GM12878 (cell line): ENCODE data around the gene FASTKD2. TPM values are rescaled to one million over a fixed set of nuclear protein-coding genes. Genes with fewer than 3 reads are reported as not detected.

ENCODE experiments used
- ATF7 ChIP-seq: fragments of 450-650 bp; IDR thresholded peaks from 2 replicates; pipeline ENCODE4 v1.6.1; 2016; ENCODE audit warnings: low read depth, mild to moderate bottlenecking
- BACH1 ChIP-seq: fragments of 450-650 bp; IDR thresholded peaks from 2 replicates; pipeline ENCODE4 v1.6.1; 2017; ENCODE audit warnings: mild to moderate bottlenecking, borderline replicate concordance
- BRCA1 ChIP-seq: IDR thresholded peaks from 2 replicates; pipeline ENCODE4 v1.6.1; 2011; ENCODE audit warnings: low read depth, low read length, improper control_type of control experiment
- CEBPB ChIP-seq, 2 experiments: fragments of 150-350 bp in 1 of 2; IDR thresholded peaks; 2 replicates each; pipeline ENCODE4 v1.6.1; 2012 to 2014; ENCODE audit warnings: low read depth in 2 of 2, low read length in 2 of 2, borderline replicate concordance in 1 of 2, inconsistent platforms in 1 of 2
- FOS ChIP-seq: IDR thresholded peaks from 3 replicates; pipeline ENCODE4 v1.6.1; 2011; ENCODE audit warnings: borderline replicate concordance; ENCODE audit not compliant: insufficient read length; ENCODE audit errors: extremely low read depth
- IKZF2 ChIP-seq, 2 experiments: fragments of 450-650 bp; IDR thresholded peaks; 2 replicates each; pipeline ENCODE4 v1.6.1; 2017; ENCODE audit warnings: mild to moderate bottlenecking in 2 of 2, moderate library complexity in 2 of 2
- MAX ChIP-seq: IDR thresholded peaks from 2 replicates; pipeline ENCODE4 v1.6.1; 2012; ENCODE audit warnings: low read depth, low read length, improper control_type of control experiment
- MTA2 ChIP-seq: fragments of 450-650 bp; IDR thresholded peaks from 2 replicates; pipeline ENCODE4 v1.6.1; 2016; ENCODE audit warnings: low read depth, mild to moderate bottlenecking, moderate library complexity
- NBN ChIP-seq: fragments of 450-650 bp; IDR thresholded peaks from 2 replicates; pipeline ENCODE4 v1.6.1; 2016
- NFYB ChIP-seq: IDR thresholded peaks from 2 replicates; pipeline ENCODE4 v1.6.1; 2011; ENCODE audit warnings: low read depth, mild to moderate bottlenecking, low read length, improper control_type of control experiment, moderate library complexity; ENCODE audit not compliant: insufficient read depth
- NR2C1 ChIP-seq: fragments of 450-650 bp; IDR thresholded peaks from 2 replicates; pipeline ENCODE4 v1.6.1; 2017; ENCODE audit warnings: antibody characterized with exemption, mild to moderate bottlenecking, moderate library complexity
- NR2C2 ChIP-seq: IDR thresholded peaks from 2 replicates; pipeline ENCODE4 v1.6.1; 2011; ENCODE audit warnings: borderline replicate concordance, low read depth; ENCODE audit not compliant: control insufficient read depth, insufficient read length
- NRF1 ChIP-seq: conservative IDR thresholded peaks from 2 replicates; pipeline ENCODE4 v1.6.1; 2011; ENCODE audit warnings: mild to moderate bottlenecking, low read depth, low read length, improper control_type of control experiment
- PML ChIP-seq: IDR thresholded peaks from 2 replicates; pipeline ENCODE4 v1.6.1; 2012; ENCODE audit warnings: low read length, inconsistent platforms
- POLR2A ChIP-seq: IDR thresholded peaks from 2 replicates; pipeline ENCODE4 v1.6.1; 2011; ENCODE audit warnings: low read depth, mild to moderate bottlenecking, low read length
- RAD51 ChIP-seq: fragments of 450-650 bp; IDR thresholded peaks from 2 replicates; pipeline ENCODE4 v1.6.1; 2016; ENCODE audit warnings: moderate library complexity, mild to moderate bottlenecking, inconsistent platforms
- TARDBP ChIP-seq: IDR thresholded peaks from 2 replicates; pipeline ENCODE4 v1.6.1; 2016; ENCODE audit warnings: borderline replicate concordance
- ZNF217 ChIP-seq: fragments of 450-650 bp; IDR thresholded peaks from 2 replicates; pipeline ENCODE4 v1.6.1; 2017; ENCODE audit warnings: antibody characterized with exemption, mild to moderate bottlenecking
- ZNF622 ChIP-seq: fragments of 450-650 bp; IDR thresholded peaks from 2 replicates; pipeline ENCODE4 v1.6.1; 2017; ENCODE audit warnings: mild to moderate bottlenecking, inconsistent platforms
- ZNF687 ChIP-seq: fragments of 450-650 bp; IDR thresholded peaks from 2 replicates; pipeline ENCODE4 v1.6.1; 2017; ENCODE audit warnings: mild to moderate bottlenecking, moderate library complexity
- polyA plus RNA-seq, 11 experiments: library from polyadenylated mRNA; depleted of rRNA in 4 of 11; unstranded in 6 of 11; stranded (reverse) in 5 of 11; fragments of >200 nt; fragmentation: Nextera tagmentation in 4 of 11; fragmentation: Illumina TruSeq in 1 of 11; extraction: Ambion mirVana in 4 of 11; extraction: Trizol in 1 of 11; gene quantifications; 1 replicate in 1 of 11; 2 replicates in 10 of 11; pipeline versions ENCODE4 v1.2.1 to v1.2.3, GENCODE V29; 2011 to 2016; ENCODE audit warnings: inconsistent platforms in 2 of 11, missing spikeins in 2 of 11, low read depth in 1 of 11
- total RNA-seq, 4 experiments: library from RNA; depleted of rRNA in 3 of 4; stranded (reverse); fragments of >200 nt in 3 of 4; fragmentation: Illumina TruSeq in 1 of 4; extraction: Trizol in 1 of 4; gene quantifications; 2 replicates each; pipeline versions ENCODE4 v1.2.1 to v1.2.3, GENCODE V29; 2013 to 2021
- TF ChIP-seq, protein P1 (sequence below): fragments of 150-350 bp; IDR thresholded peaks from 2 replicates; pipeline ENCODE4 v1.6.1; 2016; ENCODE audit warnings: low read depth, low read length
- TF ChIP-seq, protein P2 (sequence below), 3 experiments: IDR thresholded peaks in 2 of 3; conservative IDR thresholded peaks in 1 of 3; 2 replicates each; pipeline ENCODE4 v1.5.1; 2011; ENCODE audit warnings: low read depth in 3 of 3, low read length in 3 of 3, mild to moderate bottlenecking in 3 of 3, control low read depth in 2 of 3, moderate library complexity in 2 of 3, inconsistent platforms in 1 of 3, mixed read lengths in 1 of 3; ENCODE audit not compliant: control insufficient read depth in 2 of 3, insufficient read depth in 1 of 3; ENCODE audit errors: extremely low read depth in 1 of 3

FASTKD2 gene
- total and polyA plus RNA-seq, 10 of the 15 experiments (the other 5 are each of a cell fraction or from before 2014, with no cell fraction given): 32.1 to 115 (median 52.3) TPM

DNA sequence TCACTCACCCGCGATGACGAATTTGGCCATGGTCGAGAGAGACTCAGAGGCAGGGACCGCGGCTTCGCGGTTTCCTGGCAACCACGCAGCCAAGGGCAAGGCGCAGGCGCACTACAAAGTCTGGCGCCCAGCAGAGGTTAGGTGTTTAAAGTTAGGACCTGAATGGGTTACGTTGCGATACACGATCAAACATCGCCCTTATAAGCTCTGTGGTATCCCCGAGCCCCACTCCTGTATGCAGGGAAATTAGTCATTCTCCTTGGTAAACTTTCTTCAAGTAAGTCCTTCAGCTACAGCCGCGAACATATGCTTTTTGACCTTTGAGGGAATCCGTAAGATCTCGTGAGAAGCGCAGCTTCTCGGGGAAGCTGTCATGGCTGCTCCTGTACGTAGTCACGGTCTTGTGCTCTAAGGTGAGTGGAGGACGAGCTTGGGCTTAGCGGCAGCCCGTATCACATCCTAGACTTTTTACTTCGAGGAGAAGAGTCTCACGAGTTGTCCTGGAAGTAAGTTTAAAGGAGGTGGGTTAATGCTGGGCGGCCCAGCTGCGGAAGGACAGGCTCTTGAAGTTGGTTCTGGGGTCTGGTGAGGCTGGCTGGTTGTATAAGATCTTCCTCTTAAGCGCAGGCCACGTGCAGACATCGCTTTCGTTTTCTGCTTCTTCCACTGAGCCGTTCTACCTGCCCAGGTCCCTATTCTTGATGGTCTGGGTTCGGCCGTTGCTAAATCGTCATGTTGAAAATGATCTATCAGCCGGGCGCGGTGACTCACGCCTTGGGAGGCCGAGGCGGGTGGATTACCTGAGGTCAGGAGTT, at the start of gene FASTKD2, which contains the start of gene MDH1B (continued):
- TF ChIP-seq ZNF687: no peak
- peak; percentile 60 for TF ChIP-seq MAX
- no peak for TF ChIP-seq NR2C2
- peak; percentile 65 for TF ChIP-seq NR2C1
- TF ChIP-seq, protein P1, sequence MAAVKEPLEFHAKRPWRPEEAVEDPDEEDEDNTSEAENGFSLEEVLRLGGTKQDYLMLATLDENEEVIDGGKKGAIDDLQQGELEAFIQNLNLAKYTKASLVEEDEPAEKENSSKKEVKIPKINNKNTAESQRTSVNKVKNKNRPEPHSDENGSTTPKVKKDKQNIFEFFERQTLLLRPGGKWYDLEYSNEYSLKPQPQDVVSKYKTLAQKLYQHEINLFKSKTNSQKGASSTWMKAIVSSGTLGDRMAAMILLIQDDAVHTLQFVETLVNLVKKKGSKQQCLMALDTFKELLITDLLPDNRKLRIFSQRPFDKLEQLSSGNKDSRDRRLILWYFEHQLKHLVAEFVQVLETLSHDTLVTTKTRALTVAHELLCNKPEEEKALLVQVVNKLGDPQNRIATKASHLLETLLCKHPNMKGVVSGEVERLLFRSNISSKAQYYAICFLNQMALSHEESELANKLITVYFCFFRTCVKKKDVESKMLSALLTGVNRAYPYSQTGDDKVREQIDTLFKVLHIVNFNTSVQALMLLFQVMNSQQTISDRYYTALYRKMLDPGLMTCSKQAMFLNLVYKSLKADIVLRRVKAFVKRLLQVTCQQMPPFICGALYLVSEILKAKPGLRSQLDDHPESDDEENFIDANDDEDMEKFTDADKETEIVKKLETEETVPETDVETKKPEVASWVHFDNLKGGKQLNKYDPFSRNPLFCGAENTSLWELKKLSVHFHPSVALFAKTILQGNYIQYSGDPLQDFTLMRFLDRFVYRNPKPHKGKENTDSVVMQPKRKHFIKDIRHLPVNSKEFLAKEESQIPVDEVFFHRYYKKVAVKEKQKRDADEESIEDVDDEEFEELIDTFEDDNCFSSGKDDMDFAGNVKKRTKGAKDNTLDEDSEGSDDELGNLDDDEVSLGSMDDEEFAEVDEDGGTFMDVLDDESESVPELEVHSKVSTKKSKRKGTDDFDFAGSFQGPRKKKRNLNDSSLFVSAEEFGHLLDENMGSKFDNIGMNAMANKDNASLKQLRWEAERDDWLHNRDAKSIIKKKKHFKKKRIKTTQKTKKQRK: no peak
- TF ChIP-seq POLR2A: peak; percentile 93
- TF ChIP-seq BRCA1: peak; percentile 90
- no peak for TF ChIP-seq ZNF217
- TF ChIP-seq RAD51: peak; percentile 46; the same call in 1 of the 2 replicates
- TF ChIP-seq CEBPB (IDR thresholded peaks at IDR 0.05; ENCODE audit: borderline replicate concordance in 1 of 2, low read depth in 2 of 2, low read length in 2 of 2): no peak
- no peak for TF ChIP-seq NFYB
- peak; percentile 75 for TF ChIP-seq PML
- TF ChIP-seq ZNF622: no peak
- TF ChIP-seq IKZF2 (IDR thresholded peaks at IDR 0.05): no peak
- no peak for TF ChIP-seq MTA2
- peak; percentile 60; the same call in 1 of the 2 replicates for TF ChIP-seq TARDBP
- TF ChIP-seq FOS: no peak
- TF ChIP-seq ATF7: peak; percentile 28; the same call in 1 of the 2 replicates
- peak; percentile 49; the same call in 1 of the 2 replicates for TF ChIP-seq NBN
- peak; percentile 43; the same call in 1 of the 2 replicates for TF ChIP-seq NRF1
- TF ChIP-seq BACH1: no peak
- TF ChIP-seq, protein P2, sequence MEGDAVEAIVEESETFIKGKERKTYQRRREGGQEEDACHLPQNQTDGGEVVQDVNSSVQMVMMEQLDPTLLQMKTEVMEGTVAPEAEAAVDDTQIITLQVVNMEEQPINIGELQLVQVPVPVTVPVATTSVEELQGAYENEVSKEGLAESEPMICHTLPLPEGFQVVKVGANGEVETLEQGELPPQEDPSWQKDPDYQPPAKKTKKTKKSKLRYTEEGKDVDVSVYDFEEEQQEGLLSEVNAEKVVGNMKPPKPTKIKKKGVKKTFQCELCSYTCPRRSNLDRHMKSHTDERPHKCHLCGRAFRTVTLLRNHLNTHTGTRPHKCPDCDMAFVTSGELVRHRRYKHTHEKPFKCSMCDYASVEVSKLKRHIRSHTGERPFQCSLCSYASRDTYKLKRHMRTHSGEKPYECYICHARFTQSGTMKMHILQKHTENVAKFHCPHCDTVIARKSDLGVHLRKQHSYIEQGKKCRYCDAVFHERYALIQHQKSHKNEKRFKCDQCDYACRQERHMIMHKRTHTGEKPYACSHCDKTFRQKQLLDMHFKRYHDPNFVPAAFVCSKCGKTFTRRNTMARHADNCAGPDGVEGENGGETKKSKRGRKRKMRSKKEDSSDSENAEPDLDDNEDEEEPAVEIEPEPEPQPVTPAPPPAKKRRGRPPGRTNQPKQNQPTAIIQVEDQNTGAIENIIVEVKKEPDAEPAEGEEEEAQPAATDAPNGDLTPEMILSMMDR (IDR thresholded peaks at IDR 0.05 in 2 of 3, conservative IDR thresholded peaks at IDR 0.05 in 1 of 3; ENCODE audit: control insufficient read depth in 2 of 3, extremely low read depth in 1 of 3, insufficient read depth in 1 of 3, low read depth in 3 of 3, low read length in 3 of 3): no peak
